HG03442 (cell line): ENCODE results near the gene KAT2A.

Source experiments
- ATAC-seq: cut with Tn5 transposase; IDR thresholded peaks from one replicate; pipeline ENCODE4 v1.9.1; 2021; ENCODE audit warnings: mild to moderate bottlenecking, moderate library complexity; ENCODE audit not compliant: unreplicated experiment

KAT2A gene

GRCh38 chr17:42116705-42117396 is 4.3 kb downstream of the KAT2A start:
- no peak for ATAC-seq

GRCh38 chr17:42114118-42114517 is 7.0 kb downstream of the KAT2A start:
- ATAC-seq, result no peak

- ATAC-seq, result no peak
Measured at GRCh38 chr17:42113293-42114069, 7.7 kb downstream of the KAT2A start.

- ATAC-seq, result peak; percentile 65
Measured at GRCh38 chr17:42112552-42113176, 8.5 kb downstream of the KAT2A start, which contains the start of gene DHX58. DHX58 (minus strand) TSS chr17:42112714; CDS start chr17:42111892, 822 bp downstream.

DNA sequence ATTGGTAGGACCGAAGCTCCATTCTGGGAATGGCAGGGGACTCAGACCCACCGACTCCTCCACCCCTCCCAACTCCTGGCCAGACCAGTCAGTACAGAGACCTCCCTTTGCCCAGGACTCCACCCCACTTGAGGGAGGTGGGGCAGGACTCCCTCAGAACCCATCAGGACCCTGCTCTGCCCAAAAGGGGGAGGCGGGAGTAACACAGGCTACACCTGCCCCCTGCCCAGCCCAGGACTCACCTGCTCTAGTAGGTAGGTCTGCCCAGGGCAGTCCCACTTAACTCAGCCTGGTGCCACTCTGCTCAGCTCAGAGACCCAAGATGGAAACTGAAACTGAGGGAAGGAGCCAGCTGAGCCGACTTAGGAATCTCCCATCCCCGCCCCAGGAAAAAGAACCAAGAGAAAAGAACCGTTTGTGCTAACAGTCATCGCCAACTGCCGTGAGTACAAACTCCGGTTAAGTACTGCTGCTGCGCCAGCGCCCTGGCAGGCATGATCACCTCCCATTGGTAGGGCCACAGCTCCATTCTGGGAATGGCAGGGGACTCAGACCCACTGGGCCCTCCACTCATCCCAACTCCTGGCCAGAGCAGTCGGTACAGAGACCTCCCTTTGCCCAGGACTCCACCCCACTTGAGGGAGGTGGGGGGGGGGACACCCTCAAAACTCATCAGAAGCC is 9.2 kb downstream of the KAT2A start:
- no peak for ATAC-seq

DNA sequence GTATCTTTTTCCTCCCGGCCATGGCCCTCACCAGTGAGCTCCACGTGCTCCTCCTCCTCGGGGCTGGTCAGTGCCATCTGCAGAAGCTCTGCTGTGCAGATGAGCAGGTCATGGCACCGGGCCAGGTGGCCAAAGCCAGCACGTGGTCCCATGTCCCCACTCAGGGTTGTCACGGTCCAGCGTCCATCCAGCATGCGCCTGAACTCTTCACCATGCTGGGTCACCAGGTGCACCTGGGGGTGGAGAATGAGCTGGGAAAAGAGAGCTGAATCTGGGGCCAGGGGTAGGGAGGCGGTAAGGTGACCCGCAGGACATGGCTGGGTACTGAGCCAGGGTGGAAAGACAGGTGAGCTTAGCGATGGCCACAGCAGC is 9.9 kb downstream of the KAT2A start:
- ATAC-seq, result no peak

DNA sequence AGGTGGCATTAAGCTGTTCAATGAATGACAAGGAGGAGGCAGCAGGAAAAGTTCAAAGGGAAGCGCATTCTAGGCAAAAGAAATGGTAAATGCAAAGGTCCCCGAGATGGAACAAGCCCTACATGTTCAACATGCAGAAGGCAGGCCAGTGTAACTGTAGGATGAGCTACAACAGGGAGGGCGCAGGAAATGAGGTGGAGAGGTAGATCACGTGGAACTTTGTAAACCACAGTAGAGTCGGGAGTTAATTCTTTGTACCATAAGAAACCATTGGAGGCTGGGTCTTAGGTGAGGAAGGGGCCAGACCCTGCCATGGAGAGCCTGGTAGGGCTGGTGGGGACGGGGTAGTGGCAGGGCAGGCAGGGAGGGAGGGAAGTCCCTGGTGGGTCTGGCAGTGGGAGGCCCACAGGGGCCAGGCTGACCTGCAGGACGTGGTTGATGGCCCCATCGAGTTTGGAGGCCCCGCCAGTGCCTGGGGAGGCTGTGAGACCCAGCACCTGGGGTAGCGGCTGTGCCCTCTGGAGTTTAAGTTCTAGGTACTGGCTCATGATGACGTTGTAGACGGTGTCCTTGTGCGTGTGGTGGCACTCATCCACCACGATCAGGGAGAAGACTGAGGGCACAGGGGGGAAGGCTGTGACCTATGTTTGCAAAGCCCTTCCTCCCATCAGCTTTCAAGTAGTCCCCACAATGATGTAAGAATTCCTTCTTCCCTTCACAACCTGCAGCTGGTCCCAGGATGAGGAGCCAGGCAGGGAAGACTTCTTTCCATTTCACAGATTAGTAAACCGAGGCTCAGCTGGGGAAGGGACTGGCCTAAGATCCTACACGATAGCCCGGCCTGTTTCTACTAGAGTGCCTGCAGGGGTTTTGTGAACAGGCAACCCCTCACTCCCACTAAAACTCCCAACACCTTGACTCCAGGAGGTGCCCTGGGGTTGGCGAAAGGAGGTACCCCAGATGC is 10.6 kb downstream of the KAT2A start:
- ATAC-seq, result no peak

DNA sequence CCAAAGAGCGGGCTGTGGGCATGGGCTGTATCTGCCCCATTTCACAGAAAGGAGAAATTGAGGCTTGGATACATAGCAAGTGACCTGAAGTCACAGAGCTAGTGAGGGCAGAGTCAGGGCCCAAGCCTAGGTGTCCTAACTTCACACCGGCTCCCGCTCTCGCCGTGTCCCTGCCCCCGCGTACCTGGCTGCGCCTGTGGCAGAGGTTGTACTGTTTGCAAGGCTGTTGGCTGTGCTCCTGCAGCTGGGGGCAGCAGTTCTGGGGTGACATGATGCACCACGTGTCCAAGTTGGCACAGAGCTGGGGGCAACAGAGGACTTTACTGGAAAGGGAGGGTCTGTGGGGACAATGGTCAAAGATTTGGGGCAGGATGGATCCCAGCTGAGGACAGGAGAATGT is 12.1 kb downstream of the KAT2A start:
- ATAC-seq, result no peak

DNA sequence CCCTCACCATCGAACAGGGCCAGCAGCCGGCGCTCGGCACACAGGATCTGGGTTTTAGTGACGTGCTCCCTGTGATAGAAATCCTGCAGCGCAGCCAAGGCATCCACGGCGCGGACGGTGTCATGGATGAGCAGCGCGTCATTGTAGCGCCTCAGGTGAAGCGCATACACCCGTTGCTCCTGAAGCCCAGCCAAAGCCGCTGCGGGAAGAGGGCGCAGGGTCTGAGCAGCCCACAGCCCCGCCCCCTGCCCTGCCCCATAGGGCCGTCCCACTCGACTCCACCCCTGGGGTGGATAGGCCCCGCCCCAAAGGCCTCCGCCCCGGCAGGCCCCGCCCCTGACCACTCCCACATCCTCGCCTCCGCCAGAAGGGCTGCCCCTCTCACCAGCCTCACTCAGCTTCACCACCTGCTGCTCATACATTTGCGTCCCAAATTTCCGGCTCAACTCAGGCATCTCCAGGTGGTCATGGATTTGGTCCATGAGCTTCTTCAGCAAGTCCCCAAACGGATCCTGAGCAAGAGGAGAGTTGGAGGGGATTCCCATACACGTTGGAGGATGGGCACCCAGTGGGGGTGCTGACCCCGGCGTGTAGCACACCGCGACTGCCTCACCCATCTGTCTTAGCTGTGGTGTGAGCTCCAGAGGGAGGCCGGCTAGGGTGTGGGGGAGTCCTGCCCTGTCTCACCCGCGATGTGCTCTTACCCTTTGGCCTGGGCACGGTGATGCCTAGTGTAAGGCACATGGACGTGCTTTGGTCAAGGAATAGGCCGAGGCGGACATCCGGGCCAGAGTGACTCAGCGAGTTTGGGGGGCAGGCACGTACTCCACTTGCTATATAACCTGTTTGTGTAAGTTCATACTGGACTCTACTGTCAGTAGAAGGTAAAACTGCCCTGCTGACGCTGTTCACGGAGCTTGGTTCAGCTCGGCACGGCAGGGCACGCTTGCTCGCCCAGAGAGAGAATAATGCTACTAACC is 13.3 kb downstream of the KAT2A start:
- peak; percentile 66 for ATAC-seq

GRCh38 chr17:42107124-42107523 is 14.0 kb downstream of the KAT2A start:
- no peak for ATAC-seq

- no peak for ATAC-seq
Measured at GRCh38 chr17:42106009-42106408, 15.2 kb downstream of the KAT2A start.

GRCh38 chr17:42104264-42104663 is 16.9 kb downstream of the KAT2A start:
- no peak for ATAC-seq

DNA sequence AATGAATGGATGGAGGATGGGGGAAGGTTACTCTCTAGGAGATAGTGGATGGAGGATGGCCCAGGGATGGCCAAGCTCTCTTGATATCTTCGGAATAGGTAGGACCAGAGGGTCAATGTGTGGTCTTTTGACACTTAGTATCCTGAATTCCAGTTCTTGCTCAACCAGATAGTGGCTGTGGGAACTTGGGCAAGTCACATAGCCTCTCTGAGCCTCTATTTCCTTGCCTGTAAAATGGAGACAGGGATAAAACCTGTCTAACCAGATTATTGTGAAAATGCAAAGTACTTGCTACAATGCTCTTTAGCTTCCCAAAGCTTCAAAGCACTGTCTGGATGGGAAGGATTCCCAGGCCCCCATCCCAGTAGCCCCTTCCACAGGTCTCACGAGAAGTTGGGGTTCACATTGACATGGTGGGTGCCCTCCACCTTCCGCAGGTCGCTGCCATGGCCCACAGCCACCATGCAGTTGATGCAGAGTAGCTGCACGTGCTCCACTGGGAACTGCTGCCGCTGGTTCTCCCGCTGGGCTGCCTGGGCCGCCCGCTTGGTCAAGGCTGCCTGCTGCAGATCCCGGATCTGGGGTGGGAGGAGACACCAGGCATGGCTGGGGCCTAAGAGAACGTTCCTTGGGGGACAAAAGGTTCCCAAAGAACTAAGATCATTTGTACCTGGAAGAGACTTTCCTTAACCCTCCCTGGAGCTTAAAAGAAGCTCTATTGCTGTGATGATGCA is 17.8 kb downstream of the KAT2A start:
- ATAC-seq, result no peak

- ATAC-seq, result no peak
Measured at GRCh38 chr17:42101513-42102292, 19.5 kb downstream of the KAT2A start.

DNA sequence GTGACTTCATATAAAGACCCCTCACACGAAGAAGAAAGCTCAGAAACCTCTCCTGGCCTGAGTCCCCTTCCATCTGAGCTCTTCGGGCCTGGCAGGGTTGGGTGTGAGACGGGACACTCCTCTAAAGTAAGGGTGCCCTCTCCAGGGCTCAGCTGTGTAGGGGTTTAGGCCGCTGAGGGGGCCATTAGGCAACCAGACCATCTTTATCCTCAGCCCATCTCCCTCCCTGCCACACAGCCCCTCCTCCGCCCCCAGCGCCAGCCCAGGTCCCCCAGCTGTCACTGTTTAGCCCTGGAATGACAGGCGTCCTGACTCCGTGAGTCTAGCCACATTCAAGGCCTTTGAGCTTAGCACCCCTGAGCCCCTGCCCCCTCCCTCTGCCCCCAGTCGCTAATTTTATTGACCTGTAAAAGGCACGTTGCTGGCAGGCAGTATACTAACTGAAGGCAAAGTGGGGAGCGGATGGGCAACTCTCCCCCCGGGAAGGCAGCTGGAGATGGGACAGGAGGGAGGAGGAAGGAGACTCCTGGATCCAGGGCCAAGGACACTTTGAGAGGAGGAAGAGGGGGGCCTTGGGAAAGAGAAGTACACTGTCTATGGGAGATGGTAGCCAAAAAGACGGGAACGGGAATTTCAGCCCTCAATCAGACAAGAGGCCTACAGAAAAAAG is 22.3 kb downstream of the KAT2A start:
- no peak for ATAC-seq

GRCh38 chr17:42097691-42098631 is 23.2 kb downstream of the KAT2A start, which contains the start of gene ZNF385C:
ZNF385C (minus strand) TSS chr17:42098473; CDS start chr17:42063056, 35,417 bp downstream.
- no peak for ATAC-seq
